Mucosa of rectum (tissue), 2 donors: ENCODE measurements around the gene CRYBA2.

Experiments
- H3K27ac ChIP-seq, 2 donors: one replicate each; pipeline ENCODE4 v1.7.0; 2013; ENCODE audit warnings: inconsistent platforms in 2 of 2, low read depth in 2 of 2, low read length in 2 of 2
- H3K27me3 ChIP-seq, 2 donors: one replicate each; pipeline ENCODE4 v1.7.0; 2013; ENCODE audit warnings: low read length in 2 of 2; ENCODE audit not compliant: control insufficient read depth in 2 of 2, insufficient read depth in 2 of 2
- H3K36me3 ChIP-seq, 2 donors: one replicate each; pipeline ENCODE4 v1.7.0; 2013; ENCODE audit warnings: low read length in 2 of 2; ENCODE audit not compliant: control insufficient read depth in 2 of 2, insufficient read depth in 2 of 2
- H3K4me1 ChIP-seq, 2 donors: one replicate each; pipeline ENCODE4 v1.7.0; 2013; ENCODE audit warnings: low read length in 2 of 2, mild to moderate bottlenecking in 1 of 2; ENCODE audit not compliant: control insufficient read depth in 2 of 2, insufficient read depth in 2 of 2
- H3K4me3 ChIP-seq, 2 donors: one replicate each; pipeline ENCODE4 v1.7.0; 2013; ENCODE audit warnings: low read length in 2 of 2
- H3K9ac ChIP-seq, 2 donors: one replicate each; pipeline ENCODE4 v1.7.0; 2013; ENCODE audit warnings: low read length in 2 of 2, low read depth in 1 of 2, mild to moderate bottlenecking in 1 of 2
- H3K9me3 ChIP-seq, 2 donors: one replicate each; pipeline ENCODE4 v1.7.0; 2013; ENCODE audit warnings: low read length in 2 of 2; ENCODE audit not compliant: control insufficient read depth in 2 of 2
- donor health status: healthy.
- donor health status: Normal muscosa, but diverticular disease.

The CRYBA2 gene

DNA sequence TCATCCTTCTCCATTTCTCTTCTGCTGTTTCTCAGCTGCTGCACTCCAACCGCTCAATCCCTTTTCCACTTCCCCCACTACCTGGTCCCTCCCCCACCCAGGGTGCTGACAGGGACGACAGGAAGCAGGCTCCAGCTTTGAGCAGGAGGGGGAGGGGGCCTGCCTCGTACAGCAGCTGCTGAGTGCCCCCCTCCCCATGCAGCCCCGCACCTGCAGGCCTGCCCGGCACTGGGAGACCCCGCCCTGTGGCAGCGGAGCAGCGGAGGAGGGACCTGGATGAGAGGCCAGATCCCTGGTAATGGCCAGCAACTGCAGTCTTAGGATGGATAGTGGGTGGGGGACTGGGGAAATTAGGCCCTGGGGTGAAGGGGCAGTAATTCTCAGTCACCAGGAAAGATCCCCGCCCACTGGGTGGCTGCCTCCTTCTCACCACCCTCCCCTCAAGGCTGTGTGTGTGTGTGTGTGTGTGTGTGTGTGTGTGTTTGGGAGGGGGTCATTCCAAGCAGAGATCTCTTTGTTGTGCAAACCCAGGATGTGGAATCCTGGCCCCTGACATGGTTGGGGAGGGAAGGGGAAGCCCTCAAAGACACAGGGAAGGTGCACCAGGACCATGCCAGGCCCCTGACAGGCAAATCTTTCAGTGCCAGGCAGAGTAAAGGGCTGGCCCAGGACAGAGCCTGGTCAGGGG, 6.8 kb upstream of the CRYBA2 start:
- no peaks in the 10 kb centered on the region for H3K36me3 ChIP-seq
- peak overlapping the region; percentile 68 to 73 for H3K4me3 ChIP-seq
- H3K27ac ChIP-seq = peak overlapping the region; percentile 88 to 95
- no peaks in the 10 kb centered on the region for H3K9me3 ChIP-seq
- peaks cover 27 to 28% of the 10 kb centered on the region in 2 donors for H3K27me3 ChIP-seq
- peak overlapping the region in 1 of 2 donors; percentile 84 for H3K9ac ChIP-seq
- H3K4me1 ChIP-seq = peaks cover 24 to 43% of the 10 kb centered on the region in 2 donors

- Histone ChIP-seq H3K4me1 (peaks cover 24 to 43% of the 10 kb centered on the region in 2 donors), H3K27me3 (peaks cover 30 to 33% of the 10 kb centered on the region in 2 donors), H3K9me3 (no peaks in the 10 kb centered on the region), H3K36me3 (no peaks in the 10 kb centered on the region), H3K27ac (no peak overlapping the region), H3K9ac (no peak overlapping the region), H3K4me3 (no peak overlapping the region)
Measured at GRCh38 chr2:218999021-218999880, 6.0 kb upstream of the CRYBA2 start.

GRCh38 chr2:218998414-218999002, 5.3 kb upstream of the CRYBA2 start:
- no peak overlapping the region for H3K9ac ChIP-seq
- H3K27ac ChIP-seq = peak overlapping the region in 1 of 2 donors; percentile 39
- no peak overlapping the region for H3K4me3 ChIP-seq
- peaks cover 31 to 33% of the 10 kb centered on the region in 2 donors for H3K27me3 ChIP-seq
- peaks cover 30 to 50% of the 10 kb centered on the region in 2 donors for H3K4me1 ChIP-seq
- H3K9me3 ChIP-seq = no peaks in the 10 kb centered on the region
- no peaks in the 10 kb centered on the region for H3K36me3 ChIP-seq

DNA sequence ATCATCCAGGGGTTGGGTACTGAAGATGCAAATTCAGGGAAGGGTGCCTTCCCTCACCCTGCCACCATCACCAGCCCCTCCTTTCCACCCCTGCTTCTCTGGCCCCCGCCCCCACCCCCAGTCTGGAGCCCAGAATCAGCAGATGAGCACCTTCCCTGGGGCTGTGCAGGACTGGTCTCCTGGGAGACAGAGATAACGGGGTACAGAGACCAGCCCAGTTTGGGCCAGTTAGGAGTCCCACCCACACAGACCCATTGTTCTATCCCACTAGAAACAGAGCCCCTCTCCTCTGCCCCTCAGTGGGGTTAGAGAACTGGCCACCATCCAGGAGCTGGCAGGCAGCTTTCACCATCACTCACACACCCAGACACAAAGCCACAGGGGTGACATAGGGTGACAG, 4.5 kb upstream of the CRYBA2 start:
- Histone ChIP-seq H3K27ac (peak overlapping the region in 1 of 2 donors; percentile 16), H3K9ac (no peak overlapping the region), H3K27me3 (peaks cover 30 to 36% of the 10 kb centered on the region in 2 donors)

DNA sequence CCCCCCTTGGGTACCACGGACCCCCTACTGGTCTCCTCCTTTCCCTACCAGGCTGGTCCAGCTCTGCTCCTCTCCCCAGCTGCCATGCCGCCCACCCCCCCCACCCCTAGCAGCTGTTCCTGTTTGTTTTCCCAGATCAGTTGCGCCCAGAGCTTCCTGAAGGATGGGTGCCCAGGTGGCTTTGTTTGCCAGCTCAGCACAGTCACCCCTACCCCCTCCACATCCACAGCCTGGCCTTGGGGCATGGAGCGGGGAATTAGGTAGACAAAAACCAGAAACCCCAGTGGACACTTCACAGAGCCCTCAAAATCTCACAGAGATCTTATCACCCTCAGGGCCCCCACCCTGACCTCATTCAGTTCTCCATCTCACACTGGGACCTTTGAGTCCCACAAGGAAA, 3.7 kb upstream of the CRYBA2 start:
- Histone ChIP-seq H3K36me3 (no peaks in the 10 kb centered on the region), H3K27me3 (peaks cover 35 to 41% of the 10 kb centered on the region in 2 donors), H3K4me1 (peaks cover 22 to 43% of the 10 kb centered on the region in 2 donors), H3K9ac (peak overlapping the region in 1 of 2 donors; percentile 81), H3K4me3 (peak overlapping the region in 1 of 2 donors; percentile 65), H3K27ac (peak overlapping the region; percentile 29 to 83), H3K9me3 (no peaks in the 10 kb centered on the region)

More for the DNA sequence above, 4.5 kb upstream of the CRYBA2 start:
- Histone ChIP-seq H3K4me1 (peaks cover 29 to 50% of the 10 kb centered on the region in 2 donors), H3K36me3 (no peaks in the 10 kb centered on the region), H3K9me3 (no peaks in the 10 kb centered on the region), H3K4me3 (no peak overlapping the region)

GRCh38 chr2:218995972-218996711, 2.9 kb upstream of the CRYBA2 start:
- peaks cover 42 to 49% of the 10 kb centered on the region in 2 donors for H3K27me3 ChIP-seq
- H3K9ac ChIP-seq = peak overlapping the region; percentile 43 to 81
- H3K4me1 ChIP-seq = peaks cover 16 to 39% of the 10 kb centered on the region in 2 donors
- no peaks in the 10 kb centered on the region for H3K9me3 ChIP-seq
- H3K36me3 ChIP-seq = no peaks in the 10 kb centered on the region
- H3K27ac ChIP-seq = peak overlapping the region; percentile 29 to 83
- peak overlapping the region; percentile 50 to 65 for H3K4me3 ChIP-seq

DNA sequence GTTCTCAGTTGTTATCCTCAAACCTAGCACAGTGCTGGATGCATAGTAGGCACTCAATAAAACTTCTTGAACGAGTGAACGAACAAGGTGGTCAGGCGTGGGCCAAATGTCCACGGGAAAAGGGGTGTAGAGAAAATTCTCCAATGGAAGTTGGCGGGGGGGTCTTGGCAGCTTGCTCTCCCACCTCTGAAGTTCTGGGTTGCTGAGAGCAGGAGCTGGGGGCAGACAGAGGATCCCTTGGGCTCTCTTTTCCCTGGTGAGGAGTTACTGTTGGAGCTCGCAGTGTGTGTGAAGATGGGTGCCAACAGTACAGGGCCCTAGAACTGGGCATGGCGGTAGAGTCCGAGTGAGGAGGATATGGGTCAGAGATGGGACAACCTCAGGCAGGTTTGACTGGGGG, 2.3 kb upstream of the CRYBA2 start:
- Histone ChIP-seq H3K27me3 (peaks cover 48 to 55% of the 10 kb centered on the region in 2 donors), H3K9ac (no peak overlapping the region), H3K9me3 (no peaks in the 10 kb centered on the region), H3K4me1 (peaks cover 14 to 33% of the 10 kb centered on the region in 2 donors), H3K36me3 (no peaks in the 10 kb centered on the region), H3K4me3 (no peak overlapping the region), H3K27ac (no peak overlapping the region)

DNA sequence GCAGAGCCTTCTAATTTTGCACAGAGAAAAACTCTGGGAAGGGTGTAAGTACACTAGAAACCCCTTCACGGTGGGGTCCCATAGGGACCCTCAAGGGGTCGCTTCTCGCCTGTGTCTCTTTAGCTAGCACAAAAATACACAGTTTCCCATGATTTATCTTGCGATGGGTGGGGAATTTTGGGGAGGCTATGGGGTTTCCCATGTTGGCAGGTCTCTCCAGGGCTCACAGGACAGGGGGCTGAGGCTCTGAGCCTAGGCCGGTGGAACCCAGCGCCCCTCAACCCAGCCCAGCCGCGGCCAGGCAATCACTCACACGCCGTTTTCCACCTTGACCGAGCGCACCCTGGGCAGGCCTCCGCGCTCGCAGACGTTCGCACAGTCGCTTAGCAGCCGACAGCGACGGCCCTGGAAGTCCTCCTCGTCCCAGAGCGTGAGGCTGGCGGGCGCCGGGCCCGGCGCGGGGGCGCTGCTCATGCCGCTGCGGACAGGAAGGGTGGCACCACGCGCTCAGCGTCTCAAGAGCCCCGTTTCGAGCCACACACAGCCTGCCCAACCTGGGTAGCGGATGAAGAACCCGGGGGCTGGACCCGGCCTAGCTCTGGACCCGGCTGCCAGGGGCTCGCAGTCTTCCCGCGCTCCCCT, 398 bp downstream of the CRYBA2 start:
- no peak overlapping the region for H3K27ac ChIP-seq
- peaks cover 14 to 23% of the 10 kb centered on the region in 2 donors for H3K4me1 ChIP-seq
- no peak overlapping the region for H3K4me3 ChIP-seq
- no peaks in the 10 kb centered on the region for H3K36me3 ChIP-seq
- H3K9ac ChIP-seq = no peak overlapping the region
- H3K27me3 ChIP-seq = peaks cover 73 to 76% of the 10 kb centered on the region in 2 donors
- H3K9me3 ChIP-seq = no peaks in the 10 kb centered on the region

DNA sequence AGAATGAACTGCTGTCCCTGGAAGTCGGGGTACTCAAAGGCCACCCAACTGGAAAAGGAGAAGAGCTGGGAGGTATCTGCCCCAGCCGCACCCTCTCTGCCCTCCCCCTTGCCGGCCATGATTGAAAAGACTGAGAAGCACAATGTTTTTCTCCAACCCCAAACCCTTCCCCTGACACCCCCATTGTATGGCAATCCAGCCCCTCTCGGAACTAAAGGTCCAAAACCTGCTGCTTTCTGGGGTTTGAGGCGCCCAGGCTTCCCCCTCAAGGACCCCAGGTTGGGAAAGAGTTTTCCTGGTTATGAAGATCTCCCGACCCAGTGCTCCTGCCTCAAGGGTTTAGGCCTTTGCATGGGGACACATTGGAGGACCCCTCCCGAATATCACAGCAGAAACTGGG, 1.0 kb downstream of the CRYBA2 start:
- Histone ChIP-seq H3K9ac (no peak overlapping the region), H3K27me3 (peaks cover 79 to 80% of the 10 kb centered on the region in 2 donors), H3K27ac (no peak overlapping the region), H3K4me1 (peaks cover 14 to 23% of the 10 kb centered on the region in 2 donors), H3K9me3 (no peaks in the 10 kb centered on the region), H3K4me3 (no peak overlapping the region), H3K36me3 (no peaks in the 10 kb centered on the region)
